H1 (cell line): Measurements from ENCODE around the gene PPP1R12C. TPM values are rescaled to one million over a fixed set of nuclear protein-coding genes. Genes with fewer than 3 reads are reported as not detected.

Source experiments
- CEBPB ChIP-seq: IDR thresholded peaks from 2 replicates; pipeline ENCODE4 v1.6.1; 2012; ENCODE audit warnings: low read depth, low read length
- KDM4A ChIP-seq: IDR thresholded peaks from one replicate; pipeline ENCODE4 v1.7.1; 2012; ENCODE audit warnings: low read depth, mild to moderate bottlenecking, moderate library complexity, low read length, inconsistent platforms; ENCODE audit not compliant: severe bottlenecking
- KDM5A ChIP-seq: fragments of 200-600 bp; IDR thresholded peaks from 2 replicates; pipeline ENCODE4 v1.7.1; 2012; ENCODE audit warnings: mild to moderate bottlenecking, low read length, inconsistent platforms, mixed read lengths
- PHF8 ChIP-seq: fragments of 200-600 bp; sonication (generic); conservative IDR thresholded peaks from 2 replicates; pipeline ENCODE4 v1.7.1; 2012; ENCODE audit warnings: low read depth, mild to moderate bottlenecking, inconsistent platforms, low read length, moderate library complexity
- POLR2A ChIP-seq, 2 experiments: IDR thresholded peaks; 1 replicate in 1 of 2; 2 replicates in 1 of 2; pipeline ENCODE4 v1.6.1; 2011; ENCODE audit warnings: low read depth in 2 of 2, low read length in 2 of 2, mild to moderate bottlenecking in 2 of 2; ENCODE audit errors: control extremely low read depth in 1 of 2
- RXRA ChIP-seq: IDR thresholded peaks from 2 replicates; pipeline ENCODE4 v1.6.1; 2011; ENCODE audit warnings: low read depth, mild to moderate bottlenecking, low read length, moderate library complexity; ENCODE audit not compliant: insufficient read depth
- SAP30 ChIP-seq: fragments of 300-600 bp; sonication (generic); IDR thresholded peaks from 2 replicates; pipeline ENCODE4 v1.7.1; 2012; ENCODE audit warnings: low read length, moderate library complexity, mild to moderate bottlenecking, inconsistent platforms; ENCODE audit not compliant: insufficient read depth, insufficient replicate concordance
- SIRT6 ChIP-seq: IDR thresholded peaks from one replicate; pipeline ENCODE4 v1.7.1; 2012; ENCODE audit warnings: low read length, inconsistent platforms
- SRF ChIP-seq: IDR thresholded peaks from 2 replicates; pipeline ENCODE4 v1.6.1; 2011; ENCODE audit warnings: mild to moderate bottlenecking, low read depth, low read length, moderate library complexity
- polyA plus RNA-seq, 7 experiments: library from polyadenylated mRNA; depleted of rRNA in 3 of 7; stranded (reverse) in 5 of 7; unstranded in 2 of 7; fragments of >200 nt in 5 of 7; fragments of 200-250 nt in 2 of 7; gene quantifications; 1 replicate in 5 of 7; 2 replicates in 1 of 7; 4 replicates in 1 of 7; pipeline versions ENCODE4 v1.2.1 to v1.2.3, GENCODE V29; 2011 to 2013; ENCODE audit warnings: missing spikeins in 2 of 7, mixed read lengths in 2 of 7
- total RNA-seq: library from RNA; stranded (reverse); fragmentation: NEBNext Ultra II Directional; extraction: Animal tissue kit (Norgen Biotek cat#: 25700); gene quantifications from 2 replicates; pipeline ENCODE4 v1.2.1, GENCODE V29; 2021

Gene PPP1R12C
- total and polyA plus RNA-seq, 2 of the 8 experiments (the other 6 are each of a cell fraction or from before 2014, with no cell fraction given) = 31.7 to 71.5 TPM

DNA sequence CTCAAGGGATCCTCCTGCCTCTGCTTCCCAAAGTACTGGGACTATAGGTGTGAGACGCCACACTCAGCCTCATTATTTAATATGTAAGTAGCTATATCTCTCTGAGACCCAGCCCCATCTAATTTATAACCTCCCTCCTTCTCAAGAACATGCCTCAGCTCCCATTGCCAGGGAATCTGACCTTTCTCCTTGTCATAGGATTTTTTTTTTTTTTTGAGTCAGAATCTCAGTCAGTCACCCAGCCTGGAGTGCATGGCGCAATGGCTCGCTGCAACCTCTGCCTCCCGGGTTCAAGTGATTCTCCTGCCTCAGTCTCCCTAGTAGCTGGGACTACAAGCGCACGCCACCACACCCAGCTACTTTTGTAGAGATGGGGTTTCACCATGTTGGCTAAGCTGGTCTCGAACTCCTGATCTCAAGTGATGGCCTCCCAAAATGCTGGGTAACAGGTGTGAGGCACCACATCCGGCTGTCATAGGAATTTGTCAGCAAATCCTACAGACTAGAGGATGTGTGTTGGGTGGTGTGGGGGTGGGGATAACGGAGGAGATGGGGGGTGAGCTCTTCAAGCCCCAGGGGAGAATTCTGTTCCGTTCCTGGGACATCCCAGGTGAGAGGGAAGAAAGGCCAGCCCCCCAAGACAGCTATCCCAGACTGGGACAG is 46.8 kb downstream of the PPP1R12C start (continued):
- no peak for TF ChIP-seq SAP30
- no peak for TF ChIP-seq RXRA
- TF ChIP-seq PHF8 = no peak
- no peak for TF ChIP-seq CEBPB
- TF ChIP-seq KDM4A = no peak
- TF ChIP-seq POLR2A (IDR thresholded peaks at IDR 0.05; ENCODE audit: control extremely low read depth in 1 of 2, low read depth in 2 of 2, low read length in 2 of 2) = no peak
- TF ChIP-seq SIRT6 = no peak
- no peak for TF ChIP-seq KDM5A
- TF ChIP-seq SRF = no peak
